Endothelial cell of umbilical vein (primary cell): ENCODE measurements around the gene PDLIM3. TPM values are rescaled to one million over a fixed set of nuclear protein-coding genes. Genes with fewer than 3 reads are reported as not detected.

Experiments used
- BruUV-seq: library from RNA; stranded (reverse); fragments of 400-500 nt; replicated peaks from 2 replicates; lab custom pipeline; 2021; lab: Mats Ljungman, UMichigan
- CTCF ChIA-PET: fragments of 300-600, 350-600 bp; sonication (Branson Sonifier 250); formaldehyde crosslinking; loops from one replicate; lab custom pipeline; 2021; ENCODE audit warnings: antibody characterized with exemption, inconsistent platforms; lab: Charles Lee
- POLR2A ChIA-PET: fragments of 300-600, 350-600 bp; sonication (Branson Sonifier 250); formaldehyde crosslinking; loops from one replicate; lab custom pipeline; 2021; ENCODE audit warnings: antibody characterized with exemption, inconsistent platforms; lab: Charles Lee
- DNase-seq: peaks from one replicate; pipeline ENCODE4 v3.0.0-alpha.2; 2011; ENCODE audit warnings: low read depth, low spot score
- FAIRE-seq: peaks from 2 replicates; lab custom pipeline; 2011; peaks lifted over from hg19 to GRCh38; lab: Jason Lieb, UNC
- H2AFZ ChIP-seq: 2 replicates; pipeline ENCODE4 v1.6.0; 2012; ENCODE audit warnings: low read depth, low read length, control low read depth, inconsistent platforms
- H3K27ac ChIP-seq: 2 replicates; pipeline ENCODE4 v1.5.1; 2011; ENCODE audit warnings: low read depth, mild to moderate bottlenecking, control low read depth, low read length, moderate library complexity; ENCODE audit not compliant: insufficient read depth
- H3K27me3 ChIP-seq, 2 experiments: 2 replicates each; pipeline versions ENCODE4 v1.6.0 to v1.6.1; 2011; ENCODE audit warnings: low read length in 2 of 2, mixed read lengths in 1 of 2; ENCODE audit not compliant: control insufficient read depth in 2 of 2, insufficient read depth in 2 of 2
- H3K36me3 ChIP-seq, 2 experiments: 2 replicates in 1 of 2; 3 replicates in 1 of 2; pipeline ENCODE4 v1.5.1; 2011; ENCODE audit warnings: low read length in 2 of 2, mild to moderate bottlenecking in 1 of 2, moderate library complexity in 1 of 2; ENCODE audit not compliant: control insufficient read depth in 2 of 2, insufficient read depth in 2 of 2; ENCODE audit errors: extremely low read depth in 1 of 2
- H3K4me1 ChIP-seq: 3 replicates; pipeline ENCODE4 v1.5.1; 2011; ENCODE audit warnings: mild to moderate bottlenecking, low read length; ENCODE audit not compliant: control insufficient read depth, insufficient read depth; ENCODE audit errors: extremely low read depth
- H3K4me2 ChIP-seq: 2 replicates; pipeline ENCODE4 v1.6.1; 2011; ENCODE audit warnings: low read length, control low read depth, mixed read lengths; ENCODE audit not compliant: insufficient read depth
- H3K4me3 ChIP-seq, 3 experiments: fragments of 200-600 bp in 1 of 3; sonication (generic), shearing (Covaris generic) in 1 of 3; replicated peaks in 1 of 3; 2 replicates each; pipeline ENCODE4 v1.5.1; 2011 to 2016; ENCODE audit warnings: control low read depth in 3 of 3, low read length in 3 of 3, mild to moderate bottlenecking in 2 of 3, inconsistent platforms in 1 of 3, low read depth in 1 of 3, moderate library complexity in 1 of 3; ENCODE audit not compliant: insufficient read depth in 1 of 3
- H3K79me2 ChIP-seq: 2 replicates; pipeline ENCODE4 v1.6.0; 2012; ENCODE audit warnings: low read length, inconsistent platforms; ENCODE audit not compliant: control insufficient read depth, insufficient read depth
- H3K9ac ChIP-seq: replicated peaks from 2 replicates; pipeline ENCODE3; 2011; ENCODE audit warnings: low read length, control low read depth; ENCODE audit not compliant: insufficient read depth; ENCODE audit errors: extremely low read depth
- H3K9me1 ChIP-seq: replicated peaks from 3 replicates; pipeline ENCODE4 v1.6.0; 2011; ENCODE audit warnings: mild to moderate bottlenecking, low read length; ENCODE audit not compliant: control insufficient read depth, insufficient read depth; ENCODE audit errors: extremely low read depth
- H3K9me3 ChIP-seq: replicated peaks from 2 replicates; pipeline ENCODE4 v1.5.1; 2012; ENCODE audit warnings: low read length, inconsistent platforms; ENCODE audit not compliant: control insufficient read depth, insufficient read depth
- H4K20me1 ChIP-seq: replicated peaks from 2 replicates; pipeline ENCODE3; 2011; ENCODE audit warnings: mild to moderate bottlenecking, low read length; ENCODE audit not compliant: control insufficient read depth, insufficient read depth; ENCODE audit errors: extremely low read depth
- EZH2 ChIP-seq: IDR thresholded peaks from 2 replicates; pipeline ENCODE4 v1.6.1; 2012; ENCODE audit warnings: borderline replicate concordance, low read depth, mild to moderate bottlenecking, moderate library complexity, low read length, inconsistent platforms; ENCODE audit not compliant: severe bottlenecking
- FOS ChIP-seq: IDR thresholded peaks from 2 replicates; pipeline ENCODE4 v1.6.1; 2011; ENCODE audit warnings: mild to moderate bottlenecking, low read length, moderate library complexity, borderline replicate concordance; ENCODE audit not compliant: insufficient read depth
- GATA2 ChIP-seq: IDR thresholded peaks from 2 replicates; pipeline ENCODE4 v1.7.0; 2011; ENCODE audit warnings: low read depth, mild to moderate bottlenecking, moderate library complexity, mixed read lengths, low read length; ENCODE audit not compliant: insufficient read length, insufficient read depth
- JUN ChIP-seq: IDR thresholded peaks from 2 replicates; pipeline ENCODE4 v1.6.1; 2011; ENCODE audit warnings: borderline replicate concordance, low read depth; ENCODE audit not compliant: insufficient read length, insufficient read depth
- MYC ChIP-seq: IDR thresholded peaks from one replicate; pipeline ENCODE4 v1.6.1; 2011; ENCODE audit warnings: mild to moderate bottlenecking, low read depth, low read length
- POLR2A ChIP-seq: IDR thresholded peaks from 2 replicates; pipeline ENCODE4 v1.6.1; 2012; ENCODE audit warnings: low read depth, mild to moderate bottlenecking, control low read depth, low read length
- POLR2AphosphoS5 ChIP-seq: IDR thresholded peaks from 2 replicates; pipeline ENCODE4 v1.6.1; 2012; ENCODE audit warnings: low read depth, mild to moderate bottlenecking, control low read depth, low read length, moderate library complexity; ENCODE audit not compliant: insufficient read depth
- dilution Hi-C: fragments of 300-500 bp; cut with MboI; formaldehyde crosslinking; loops from one replicate; pipeline ENCODE4 v1.15.0; 2019; ENCODE audit warnings: low sequenced_read_pairs; ENCODE audit not compliant: extremely low pct_ligation_motif_present
- intact Hi-C: fragments of 100-400 bp; cut with micrococcal nuclease; formaldehyde crosslinking; loops from one replicate; pipeline ENCODE4 v1.10.0; 2022
- polyA plus RNA-seq, 4 experiments: library from polyadenylated mRNA; depleted of rRNA in 3 of 4; stranded (reverse) in 3 of 4; unstranded in 1 of 4; fragments of >200 nt; gene quantifications; 2 replicates each; pipeline versions ENCODE4 v1.2.1 to v1.2.3, GENCODE V29; 2011 to 2012; ENCODE audit warnings: missing spikeins in 1 of 4
- total RNA-seq: library from RNA; stranded (reverse); gene quantifications from 2 replicates; pipeline ENCODE4 v1.2.3, GENCODE V29; 2021
- TF ChIP-seq, protein P1 (sequence below), 2 donors: IDR thresholded peaks; 1 replicate in 1 of 2; 2 replicates in 1 of 2; pipeline ENCODE4 v1.5.1; 2011; ENCODE audit warnings: low read length in 2 of 2, mild to moderate bottlenecking in 2 of 2, moderate library complexity in 2 of 2, control low read depth in 1 of 2, inconsistent platforms in 1 of 2, low read depth in 1 of 2; ENCODE audit not compliant: insufficient read depth in 1 of 2; ENCODE audit errors: extremely low read depth in 1 of 2
- TF ChIP-seq, protein P2 (sequence below): IDR thresholded peaks from 2 replicates; pipeline ENCODE4 v1.6.1; 2011; ENCODE audit not compliant: insufficient read depth, insufficient read length

The PDLIM3 gene
- total and polyA plus RNA-seq, 2 donors (not counting 3 experiments of a cell fraction or from before 2014, with no cell fraction given): 9.7 to 17.6 TPM

DNA sequence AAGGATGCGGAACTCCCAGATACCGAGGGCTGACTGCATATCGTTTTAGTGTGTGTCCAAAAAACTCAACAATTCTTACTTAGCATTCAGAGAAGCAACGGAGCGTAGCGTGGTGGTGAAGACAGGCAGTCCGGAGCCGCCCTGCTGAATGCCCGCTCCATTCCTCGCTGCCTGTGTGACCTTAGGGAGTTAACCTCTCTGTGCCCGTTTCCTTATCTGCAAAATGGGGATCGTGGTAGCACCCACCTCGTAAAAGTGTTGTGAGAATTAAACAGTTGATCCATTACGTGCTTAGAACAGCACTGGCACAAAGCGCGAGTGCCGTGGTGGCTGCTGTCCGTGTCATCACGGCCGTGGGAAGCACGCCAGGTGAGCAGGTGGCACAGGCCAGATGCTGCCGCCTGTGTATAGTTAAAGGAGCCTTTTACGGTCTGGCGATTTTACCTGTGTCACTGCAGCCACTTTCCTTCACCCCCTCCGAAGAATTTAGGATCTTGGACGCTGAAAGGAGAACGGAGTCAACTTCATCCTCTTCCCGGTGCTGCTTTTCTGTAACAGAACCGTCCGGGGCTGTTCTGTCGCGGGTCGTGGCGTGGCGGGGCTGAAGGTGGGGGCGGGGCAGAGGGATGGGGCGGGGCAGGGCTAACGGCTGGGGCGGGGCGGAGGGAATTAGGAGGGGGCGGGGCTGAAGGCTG lies 64.7 kb downstream of the PDLIM3 start:
- peak overlapping the region; percentile 98 for H2AFZ ChIP-seq
- H3K36me3 ChIP-seq: no peaks in the 10 kb centered on the region
- intact Hi-C loops: loop anchor here (1.0 to 2.0 kb wide), 11 partner anchors 43 to 568 kb away; partner anchors contain the start of genes ANKRD37, PDLIM3, SNX25 and UFSP2
- H3K4me2 ChIP-seq: peak overlapping the region; percentile 90
- H3K27me3 ChIP-seq: peaks cover 15% of the 10 kb centered on the region in 2 experiments
- ChIA-PET POLR2A (no interaction called here), CTCF (no interaction called here)
- no peaks in the 10 kb centered on the region for H3K9me3 ChIP-seq
- peak; percentile 28 for FAIRE-seq
- peak overlapping the region; percentile 5 for H3K9ac ChIP-seq
- no peak overlapping the region for H3K27ac ChIP-seq
- TF ChIP-seq GATA2: no peak
- TF ChIP-seq, protein P1, sequence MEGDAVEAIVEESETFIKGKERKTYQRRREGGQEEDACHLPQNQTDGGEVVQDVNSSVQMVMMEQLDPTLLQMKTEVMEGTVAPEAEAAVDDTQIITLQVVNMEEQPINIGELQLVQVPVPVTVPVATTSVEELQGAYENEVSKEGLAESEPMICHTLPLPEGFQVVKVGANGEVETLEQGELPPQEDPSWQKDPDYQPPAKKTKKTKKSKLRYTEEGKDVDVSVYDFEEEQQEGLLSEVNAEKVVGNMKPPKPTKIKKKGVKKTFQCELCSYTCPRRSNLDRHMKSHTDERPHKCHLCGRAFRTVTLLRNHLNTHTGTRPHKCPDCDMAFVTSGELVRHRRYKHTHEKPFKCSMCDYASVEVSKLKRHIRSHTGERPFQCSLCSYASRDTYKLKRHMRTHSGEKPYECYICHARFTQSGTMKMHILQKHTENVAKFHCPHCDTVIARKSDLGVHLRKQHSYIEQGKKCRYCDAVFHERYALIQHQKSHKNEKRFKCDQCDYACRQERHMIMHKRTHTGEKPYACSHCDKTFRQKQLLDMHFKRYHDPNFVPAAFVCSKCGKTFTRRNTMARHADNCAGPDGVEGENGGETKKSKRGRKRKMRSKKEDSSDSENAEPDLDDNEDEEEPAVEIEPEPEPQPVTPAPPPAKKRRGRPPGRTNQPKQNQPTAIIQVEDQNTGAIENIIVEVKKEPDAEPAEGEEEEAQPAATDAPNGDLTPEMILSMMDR (IDR thresholded peaks at IDR 0.05; ENCODE audit: extremely low read depth in 1 of 2, insufficient read depth in 1 of 2, low read depth in 1 of 2, low read length in 2 of 2): no peak
- TF ChIP-seq POLR2AphosphoS5: no peak
- TF ChIP-seq JUN: no peak
- no peak for TF ChIP-seq MYC
- TF ChIP-seq POLR2A: no peak
- TF ChIP-seq, protein P2, sequence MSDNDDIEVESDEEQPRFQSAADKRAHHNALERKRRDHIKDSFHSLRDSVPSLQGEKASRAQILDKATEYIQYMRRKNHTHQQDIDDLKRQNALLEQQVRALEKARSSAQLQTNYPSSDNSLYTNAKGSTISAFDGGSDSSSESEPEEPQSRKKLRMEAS: no peak
- no peak for TF ChIP-seq EZH2
- TF ChIP-seq FOS: no peak
- H3K4me1 ChIP-seq: peaks cover 8% of the 10 kb centered on the region
- no peaks in the 10 kb centered on the region for H3K79me2 ChIP-seq
- BruUV-seq: TSS peak; percentile 34
- no peaks in the 10 kb centered on the region for H4K20me1 ChIP-seq
- DNase-seq: peak; percentile 52
- no peaks in the 10 kb centered on the region for H3K9me1 ChIP-seq
- dilution Hi-C loops: no loop called here
- peak overlapping the region; percentile 12 to 59 (median 57) for H3K4me3 ChIP-seq
